GM23338 (cell line): ENCODE data around the gene SPACA1. TPM values are rescaled to one million over a fixed set of nuclear protein-coding genes. Genes with fewer than 3 reads are reported as not detected.
A peak's percentile ranks its signal among the peaks of the same experiment; 100 is the strongest.

Source experiments
- ATAC-seq: fragments of 200-7000 bp; cut with Tn5 transposase; 3 replicates; pipeline ENCODE4 v1.9.1; 2020
- DNase-seq: peaks from one replicate; pipeline ENCODE4 v3.0.0-alpha.2; 2015; ENCODE audit warnings: low spot score
- H2AFZ ChIP-seq: fragments of 200-600 bp; sonication (generic); 2 replicates; pipeline ENCODE4 v1.8.0; 2016; ENCODE audit warnings: antibody characterized with exemption, mild to moderate bottlenecking, moderate library complexity
- H3F3A ChIP-seq: fragments of 200-600 bp; sonication (generic); replicated peaks from 2 replicates; pipeline ENCODE4 v1.8.0; 2017; ENCODE audit warnings: antibody characterized with exemption, mixed run types, low read depth
- H3K27ac ChIP-seq: fragments of 200-600 bp; sonication (generic); 2 replicates; pipeline ENCODE4 v1.6.1; 2016; ENCODE audit warnings: low read depth
- H3K27me3 ChIP-seq: fragments of 200-600 bp; sonication (generic); 2 replicates; pipeline ENCODE4 v1.8.0; 2016; ENCODE audit warnings: mild to moderate bottlenecking, mixed run types, moderate library complexity; ENCODE audit not compliant: insufficient read depth
- H3K36me3 ChIP-seq: fragments of 200-600 bp; sonication (generic); 2 replicates; pipeline ENCODE4 v1.8.0; 2016; ENCODE audit warnings: mild to moderate bottlenecking; ENCODE audit not compliant: insufficient read depth
- H3K4me1 ChIP-seq: fragments of 200-600 bp; sonication (generic); 2 replicates; pipeline ENCODE4 v1.8.0; 2016; ENCODE audit warnings: mild to moderate bottlenecking, moderate library complexity; ENCODE audit not compliant: insufficient read depth
- H3K4me2 ChIP-seq: fragments of 200-600 bp; sonication (generic); 2 replicates; pipeline ENCODE4 v1.7.1; 2017; ENCODE audit warnings: mixed run types
- H3K4me3 ChIP-seq: fragments of 200-600 bp; sonication (generic); 2 replicates; pipeline ENCODE4 v1.6.1; 2016; ENCODE audit warnings: mixed run types
- H3K79me2 ChIP-seq: fragments of 200-600 bp; sonication (generic); replicated peaks from 2 replicates; pipeline ENCODE4 v1.8.0; 2017; ENCODE audit warnings: mild to moderate bottlenecking; ENCODE audit not compliant: insufficient read depth
- H3K9me2 ChIP-seq: fragments of 200-600 bp; sonication (generic); 2 replicates; pipeline ENCODE4 v1.8.0; 2017; ENCODE audit not compliant: insufficient read depth
- H4K20me1 ChIP-seq: fragments of 200-600 bp; sonication (generic); replicated peaks from 2 replicates; pipeline ENCODE4 v1.8.0; 2017; ENCODE audit warnings: mild to moderate bottlenecking; ENCODE audit not compliant: insufficient read depth
- H3K27ac Mint-ChIP-seq: 2 replicates; pipeline ENCODE4 v1.8.0; 2020; ENCODE audit warnings: inconsistent platforms, mild to moderate bottlenecking, moderate library complexity, mixed read lengths
- H3K27me3 Mint-ChIP-seq: 3 replicates; pipeline ENCODE4 v1.8.0; 2022; ENCODE audit warnings: low read depth, mild to moderate bottlenecking, moderate library complexity, mixed read lengths, inconsistent platforms; ENCODE audit not compliant: insufficient read depth, poor library complexity
- H3K36me3 Mint-ChIP-seq: 3 replicates; pipeline ENCODE4 v1.8.0; 2021; ENCODE audit warnings: low read depth, mild to moderate bottlenecking, inconsistent platforms, moderate library complexity, mixed read lengths
- H3K4me1 Mint-ChIP-seq: 3 replicates; pipeline ENCODE4 v1.8.0; 2020; ENCODE audit warnings: mild to moderate bottlenecking, inconsistent platforms, mixed read lengths
- H3K4me3 Mint-ChIP-seq: 3 replicates; pipeline ENCODE4 v1.8.0; 2021; ENCODE audit warnings: moderate library complexity, mild to moderate bottlenecking, inconsistent platforms, mixed read lengths
- H3K9me3 Mint-ChIP-seq: 3 replicates; pipeline ENCODE4 v1.8.0; 2020; ENCODE audit warnings: moderate library complexity, mild to moderate bottlenecking, inconsistent platforms, mixed read lengths
- CREB1 ChIP-seq: fragments of 250-450 bp; sonication (Bioruptor Pico); IDR thresholded peaks from 2 replicates; pipeline ENCODE4 v1.5.0; 2020; ENCODE audit warnings: low read depth, mild to moderate bottlenecking, moderate library complexity
- EZH2 ChIP-seq: fragments of 200-600 bp; sonication (generic); IDR thresholded peaks from one replicate; pipeline ENCODE4 v1.8.0; 2017; ENCODE audit warnings: antibody characterized with exemption, mild to moderate bottlenecking, low read depth; ENCODE audit not compliant: unreplicated experiment
- JUNB ChIP-seq: IDR thresholded peaks from one replicate; pipeline ENCODE4 v1.6.1; 2016; ENCODE audit warnings: antibody characterized with exemption; ENCODE audit not compliant: unreplicated experiment
- NANOG ChIP-seq: IDR thresholded peaks from 2 replicates; pipeline ENCODE4 v1.6.1; 2016; ENCODE audit warnings: antibody characterized with exemption, borderline replicate concordance
- POLR2AphosphoS5 ChIP-seq: IDR thresholded peaks from 2 replicates; pipeline ENCODE4 v1.6.1; 2016; ENCODE audit warnings: antibody characterized with exemption, low read depth
- REST ChIP-seq: IDR thresholded peaks from one replicate; pipeline ENCODE4 v1.6.1; 2018; ENCODE audit warnings: antibody characterized with exemption; ENCODE audit not compliant: unreplicated experiment
- STAT1 ChIP-seq: IDR thresholded peaks from one replicate; pipeline ENCODE4 v1.6.1; 2016; ENCODE audit warnings: antibody characterized with exemption; ENCODE audit not compliant: unreplicated experiment
- ZNF114 ChIP-seq: fragments of 250-450 bp; sonication (Bioruptor Pico); IDR thresholded peaks from 2 replicates; pipeline ENCODE4 v1.5.0; 2020; ENCODE audit warnings: mild to moderate bottlenecking, moderate library complexity
- ZNF331 ChIP-seq: fragments of 250-450 bp; sonication (Bioruptor Pico); IDR thresholded peaks from 2 replicates; pipeline ENCODE4 v1.5.0; 2020; ENCODE audit warnings: low read depth, mild to moderate bottlenecking, moderate library complexity
- polyA plus RNA-seq: library from polyadenylated mRNA; unstranded; fragments of >200 nt; fragmentation: Nextera tagmentation; extraction: Ambion mirVana; gene quantifications from 2 replicates; pipeline ENCODE4 v1.2.1, GENCODE V29; 2016
- total RNA-seq: library from RNA; depleted of rRNA; stranded (reverse); fragments of >200 nt; shearing (Covaris generic); gene quantifications from 2 replicates; pipeline ENCODE4 v1.2.3, GENCODE V29; 2014
- TF ChIP-seq, protein P1 (sequence below): IDR thresholded peaks from 2 replicates; pipeline ENCODE4 v1.6.1; 2016; ENCODE audit warnings: antibody characterized with exemption

Gene SPACA1
- total and polyA plus RNA-seq, 2 experiments from 2014 or later = not detected

DNA sequence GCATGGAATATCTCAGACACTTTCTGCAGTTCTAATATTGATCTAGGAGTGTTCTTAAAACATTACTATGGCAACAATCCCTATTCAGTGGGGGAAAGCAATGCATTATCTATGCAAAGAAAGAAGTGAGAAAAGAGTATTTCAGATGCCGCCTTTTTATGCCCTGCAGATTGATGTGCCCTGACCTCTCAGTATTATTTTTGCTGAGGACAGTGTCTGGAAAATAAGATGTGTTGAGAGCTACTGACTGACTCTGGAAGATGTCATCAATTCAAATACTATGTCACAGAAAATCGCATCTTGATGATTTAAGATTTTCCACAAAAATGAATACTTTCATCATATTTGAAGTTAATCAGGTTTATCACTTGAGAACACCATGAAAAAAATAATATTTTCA lies 22.9 kb upstream of the SPACA1 start:
- Mint-ChIP-seq H3K4me3 (no peak overlapping the region), H3K27me3 (no peaks in the 10 kb centered on the region), H3K9me3 (peaks cover 24% of the 10 kb centered on the region), H3K27ac (no peak overlapping the region), H3K4me1 (no peaks in the 10 kb centered on the region), H3K36me3 (peaks cover 18% of the 10 kb centered on the region)
- no peaks in the 10 kb centered on the region for H3K27me3 ChIP-seq
- H3K4me1 ChIP-seq = no peaks in the 10 kb centered on the region
- ATAC-seq (no peak), DNase-seq (no peak)
- no peaks in the 10 kb centered on the region for H4K20me1 ChIP-seq
- H2AFZ ChIP-seq = no peak overlapping the region
- H3K4me2 ChIP-seq = no peak overlapping the region
- H3K36me3 ChIP-seq = no peaks in the 10 kb centered on the region
- no peak overlapping the region for H3K27ac ChIP-seq
- TF ChIP-seq EZH2 (no peak), NANOG (no peak), ZNF114 (CRISPR knock-in tag) (no peak), JUNB (no peak)
- TF ChIP-seq, protein P1, sequence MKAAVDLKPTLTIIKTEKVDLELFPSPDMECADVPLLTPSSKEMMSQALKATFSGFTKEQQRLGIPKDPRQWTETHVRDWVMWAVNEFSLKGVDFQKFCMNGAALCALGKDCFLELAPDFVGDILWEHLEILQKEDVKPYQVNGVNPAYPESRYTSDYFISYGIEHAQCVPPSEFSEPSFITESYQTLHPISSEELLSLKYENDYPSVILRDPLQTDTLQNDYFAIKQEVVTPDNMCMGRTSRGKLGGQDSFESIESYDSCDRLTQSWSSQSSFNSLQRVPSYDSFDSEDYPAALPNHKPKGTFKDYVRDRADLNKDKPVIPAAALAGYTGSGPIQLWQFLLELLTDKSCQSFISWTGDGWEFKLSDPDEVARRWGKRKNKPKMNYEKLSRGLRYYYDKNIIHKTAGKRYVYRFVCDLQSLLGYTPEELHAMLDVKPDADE = no peak
- no peak overlapping the region for H3K4me3 ChIP-seq
- no peaks in the 10 kb centered on the region for H3F3A ChIP-seq
- H3K79me2 ChIP-seq = no peaks in the 10 kb centered on the region
- no peaks in the 10 kb centered on the region for H3K9me2 ChIP-seq

- Mint-ChIP-seq H3K9me3 (peaks cover 75% of the 10 kb centered on the region), H3K4me3 (no peak overlapping the region), H3K4me1 (no peaks in the 10 kb centered on the region), H3K27me3 (peaks cover 5% of the 10 kb centered on the region), H3K27ac (no peak overlapping the region), H3K36me3 (peaks cover 58% of the 10 kb centered on the region)
- no peaks in the 10 kb centered on the region for H3K9me2 ChIP-seq
- peaks cover 14% of the 10 kb centered on the region; the same call in 1 of the 2 replicates for H3K36me3 ChIP-seq
- DNase-seq (no peak), ATAC-seq (no peak)
- no peaks in the 10 kb centered on the region for H3K79me2 ChIP-seq
- H3F3A ChIP-seq = no peaks in the 10 kb centered on the region
- no peaks in the 10 kb centered on the region for H4K20me1 ChIP-seq
- H3K4me3 ChIP-seq = no peak overlapping the region
- no peak overlapping the region for H2AFZ ChIP-seq
- no peak overlapping the region for H3K4me2 ChIP-seq
- TF ChIP-seq CREB1 (CRISPR knock-in tag) = no peak
- no peak for TF ChIP-seq POLR2AphosphoS5
- no peak for TF ChIP-seq REST
- no peak for TF ChIP-seq STAT1
- 0 out of 2 replicates have a peak, but pooled peaks have one; percentile 26 for TF ChIP-seq ZNF331 (CRISPR knock-in tag)
- H3K27ac ChIP-seq = no peak overlapping the region
- H3K27me3 ChIP-seq = no peaks in the 10 kb centered on the region
- no peaks in the 10 kb centered on the region for H3K4me1 ChIP-seq
Measured at GRCh38 chr6:88031550-88031949, 16.1 kb upstream of the SPACA1 start.
